Kidney (tissue), 14 donors: ENCODE results near the gene SLC12A6. TPM values are rescaled to one million over a fixed set of nuclear protein-coding genes. Genes with fewer than 3 reads are reported as not detected.

Experiments used
- DNase-seq, 5 donors: peaks; one replicate each; pipeline ENCODE4 v3.0.0-alpha.2; 2013 to 2020
- FAIRE-seq: peaks from 2 replicates; lab custom pipeline; 2012; peaks lifted over from hg19 to GRCh38; lab: Jason Lieb, UNC
- H3K27ac ChIP-seq, 2 donors: one replicate each; pipeline ENCODE4 v1.7.0; 2013; ENCODE audit warnings: low read depth in 2 of 2, low read length in 2 of 2, inconsistent platforms in 1 of 2
- H3K27me3 ChIP-seq: one replicate; pipeline ENCODE4 v1.7.1; 2013; ENCODE audit warnings: low read length, inconsistent platforms; ENCODE audit not compliant: control insufficient read depth, insufficient read depth
- H3K36me3 ChIP-seq, 3 donors: one replicate each; pipeline versions ENCODE4 v1.7.0 to v1.7.1; 2013; ENCODE audit warnings: low read length in 3 of 3, control low read depth in 1 of 3, inconsistent platforms in 1 of 3; ENCODE audit not compliant: insufficient read depth in 3 of 3, control insufficient read depth in 2 of 3
- H3K4me1 ChIP-seq, 3 donors: one replicate each; pipeline versions ENCODE4 v1.7.0 to v1.7.1; 2013; ENCODE audit warnings: low read length in 3 of 3, inconsistent platforms in 1 of 3, low read depth in 1 of 3; ENCODE audit not compliant: control insufficient read depth in 2 of 3, insufficient read depth in 2 of 3
- H3K4me3 ChIP-seq, 3 donors: one replicate each; pipeline versions ENCODE4 v1.7.0 to v1.8.1; 2013; ENCODE audit warnings: low read length in 3 of 3, control low read depth in 1 of 3, inconsistent platforms in 1 of 3
- H3K9ac ChIP-seq, 3 donors: one replicate each; pipeline versions ENCODE4 v1.7.0 to v1.7.1; 2013; ENCODE audit warnings: low read length in 3 of 3, control low read depth in 1 of 3, inconsistent platforms in 1 of 3
- H3K9me3 ChIP-seq, 3 donors: one replicate each; pipeline versions ENCODE4 v1.7.0 to v1.7.1; 2013; ENCODE audit warnings: low read length in 3 of 3, control low read depth in 1 of 3, inconsistent platforms in 1 of 3; ENCODE audit not compliant: control insufficient read depth in 2 of 3, insufficient read depth in 1 of 3
- intact Hi-C: fragments of 100-400 bp; cut with DNase I; formaldehyde crosslinking; loops from one replicate; pipeline ENCODE4 v1.11.1; 2022
- polyA plus RNA-seq: library from polyadenylated mRNA; stranded (reverse); fragments of 350-450 nt; fragmentation: Illumina TruSeq; extraction: RNeasy Lipid Tissue Mini Kit (QIAGEN cat#74804); gene quantifications from one replicate; pipeline ENCODE4 v1.2.3, GENCODE V29; 2014; ENCODE audit warnings: low read depth, low replicate concordance; ENCODE audit not compliant: insufficient read depth
- total RNA-seq: library from RNA; stranded (reverse); fragmentation: NEBNext Ultra II Directional; extraction: Animal tissue kit (Norgen Biotek cat#: 25700); gene quantifications from one replicate; pipeline ENCODE4 v1.2.1, GENCODE V29; 2021
- TF ChIP-seq, protein P1 (sequence below): IDR thresholded peaks from 3 replicates; pipeline ENCODE4 v1.5.1; 2012; ENCODE audit warnings: mild to moderate bottlenecking, moderate library complexity, borderline replicate concordance; ENCODE audit not compliant: insufficient read depth; ENCODE audit errors: extremely low read depth
- donor health status: control.
- donor health status: control.
- donor health status: control.
- donor health status: control.
- donor health status: control.
- donor health status: DM: yes; HTN: yes; CAD: no.
- donor health status: Normal renal cell carcinoma (clear cell type).

The SLC12A6 gene
- total and polyA plus RNA-seq, 2 donors from 2014 or later: 6.7 to 22.6 TPM

- no peaks in the 10 kb centered on the region for H3K36me3 ChIP-seq
- H3K9ac ChIP-seq: peak overlapping the region in 1 of 3 donors; percentile 42
- peak overlapping the region in 1 of 2 donors; percentile 41 for H3K27ac ChIP-seq
- no peaks in the 10 kb centered on the region for H3K27me3 ChIP-seq
- no peaks in the 10 kb centered on the region for H3K9me3 ChIP-seq
- H3K4me1 ChIP-seq: peaks cover 0 to 5% (median 3%) of the 10 kb centered on the region in 3 donors
- no peak for FAIRE-seq
- no peak for DNase-seq
- peak overlapping the region in 2 of 3 donors; percentile 24 to 28 for H3K4me3 ChIP-seq
- TF ChIP-seq, protein P1, sequence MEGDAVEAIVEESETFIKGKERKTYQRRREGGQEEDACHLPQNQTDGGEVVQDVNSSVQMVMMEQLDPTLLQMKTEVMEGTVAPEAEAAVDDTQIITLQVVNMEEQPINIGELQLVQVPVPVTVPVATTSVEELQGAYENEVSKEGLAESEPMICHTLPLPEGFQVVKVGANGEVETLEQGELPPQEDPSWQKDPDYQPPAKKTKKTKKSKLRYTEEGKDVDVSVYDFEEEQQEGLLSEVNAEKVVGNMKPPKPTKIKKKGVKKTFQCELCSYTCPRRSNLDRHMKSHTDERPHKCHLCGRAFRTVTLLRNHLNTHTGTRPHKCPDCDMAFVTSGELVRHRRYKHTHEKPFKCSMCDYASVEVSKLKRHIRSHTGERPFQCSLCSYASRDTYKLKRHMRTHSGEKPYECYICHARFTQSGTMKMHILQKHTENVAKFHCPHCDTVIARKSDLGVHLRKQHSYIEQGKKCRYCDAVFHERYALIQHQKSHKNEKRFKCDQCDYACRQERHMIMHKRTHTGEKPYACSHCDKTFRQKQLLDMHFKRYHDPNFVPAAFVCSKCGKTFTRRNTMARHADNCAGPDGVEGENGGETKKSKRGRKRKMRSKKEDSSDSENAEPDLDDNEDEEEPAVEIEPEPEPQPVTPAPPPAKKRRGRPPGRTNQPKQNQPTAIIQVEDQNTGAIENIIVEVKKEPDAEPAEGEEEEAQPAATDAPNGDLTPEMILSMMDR: no peak
- intact Hi-C loops: no loop called here
Observed at GRCh38 chr15:34334672-34335071, 2.9 kb downstream of the SLC12A6 start.

- Histone ChIP-seq H3K9ac (no peak overlapping the region), H3K4me3 (no peak overlapping the region), H3K27me3 (no peaks in the 10 kb centered on the region), H3K36me3 (no peaks in the 10 kb centered on the region), H3K4me1 (peaks cover 0 to 5% (median 3%) of the 10 kb centered on the region in 3 donors), H3K9me3 (no peaks in the 10 kb centered on the region), H3K27ac (no peak overlapping the region)
- no peak for FAIRE-seq
- TF ChIP-seq, protein P1: no peak
- intact Hi-C loops: no loop called here
- DNase-seq: no peak
Observed at GRCh38 chr15:34332553-34333120, 4.9 kb downstream of the SLC12A6 start.

- no peak for DNase-seq
- TF ChIP-seq, protein P1: no peak
- Histone ChIP-seq H3K9ac (no peak overlapping the region), H3K36me3 (no peaks in the 10 kb centered on the region), H3K4me3 (no peak overlapping the region), H3K27me3 (no peaks in the 10 kb centered on the region), H3K27ac (no peak overlapping the region), H3K4me1 (peaks cover 0 to 3% (median 1%) of the 10 kb centered on the region in 3 donors), H3K9me3 (no peaks in the 10 kb centered on the region)
- intact Hi-C loops: no loop called here
- no peak for FAIRE-seq
Observed at GRCh38 chr15:34331809-34332208, 5.8 kb downstream of the SLC12A6 start.

DNA sequence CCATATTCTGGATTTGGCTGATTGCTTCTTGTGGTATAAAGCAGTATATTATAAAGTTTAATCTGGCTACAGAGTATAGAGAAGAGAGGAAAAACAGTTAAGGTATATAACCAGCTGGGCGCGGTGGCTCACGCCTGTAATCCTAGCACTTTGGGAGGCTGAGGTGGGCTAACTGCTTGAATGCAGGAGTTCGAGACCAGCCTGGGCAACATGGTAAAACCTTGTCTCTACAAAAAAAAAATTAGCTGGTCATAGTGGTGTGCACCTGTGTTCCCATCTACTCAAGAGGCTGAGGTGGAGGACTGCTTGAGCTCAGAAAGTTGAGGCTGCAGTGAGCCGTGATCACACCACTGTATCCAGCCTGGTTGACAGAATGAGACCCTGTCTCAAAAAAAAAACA is 7.3 kb downstream of the SLC12A6 start:
- Histone ChIP-seq H3K27ac (no peak overlapping the region), H3K4me1 (no peaks in the 10 kb centered on the region), H3K27me3 (no peaks in the 10 kb centered on the region), H3K9me3 (no peaks in the 10 kb centered on the region), H3K9ac (no peak overlapping the region), H3K36me3 (no peaks in the 10 kb centered on the region), H3K4me3 (no peak overlapping the region)
- FAIRE-seq: no peak
- TF ChIP-seq, protein P1: no peak
- DNase-seq: no peak
- intact Hi-C loops: no loop called here
